AG04449 (cell line): ENCODE data around the gene NKD2.

Experiments used
- CTCF ChIA-PET: fragments of 350-600 bp; formaldehyde crosslinking; extraction: SDS; loops from one replicate; lab custom pipeline; 2021; ENCODE audit warnings: antibody characterized with exemption; lab: Yijun Ruan, JAX
- POLR2A ChIA-PET: fragments of 400-600, 350-600 bp; formaldehyde crosslinking; extraction: SDS; loops from one replicate; lab custom pipeline; 2020; ENCODE audit warnings: antibody characterized with exemption, inconsistent platforms; lab: Yijun Ruan, JAX
- DNase-seq: peaks from one replicate; pipeline ENCODE4 v3.0.0-alpha.2; 2010; ENCODE audit warnings: low read depth, low spot score
- H3K4me3 ChIP-seq: 2 replicates; pipeline ENCODE4 v1.5.1; 2011; ENCODE audit warnings: low read depth, mild to moderate bottlenecking, control low read depth, low read length
- TF ChIP-seq, protein P1 (sequence below): IDR thresholded peaks from one replicate; pipeline ENCODE4 v1.5.1; 2011; ENCODE audit warnings: mild to moderate bottlenecking, moderate library complexity, low read length, control low read depth, inconsistent platforms; ENCODE audit not compliant: insufficient read depth; ENCODE audit errors: missing control alignments

Gene NKD2

DNA sequence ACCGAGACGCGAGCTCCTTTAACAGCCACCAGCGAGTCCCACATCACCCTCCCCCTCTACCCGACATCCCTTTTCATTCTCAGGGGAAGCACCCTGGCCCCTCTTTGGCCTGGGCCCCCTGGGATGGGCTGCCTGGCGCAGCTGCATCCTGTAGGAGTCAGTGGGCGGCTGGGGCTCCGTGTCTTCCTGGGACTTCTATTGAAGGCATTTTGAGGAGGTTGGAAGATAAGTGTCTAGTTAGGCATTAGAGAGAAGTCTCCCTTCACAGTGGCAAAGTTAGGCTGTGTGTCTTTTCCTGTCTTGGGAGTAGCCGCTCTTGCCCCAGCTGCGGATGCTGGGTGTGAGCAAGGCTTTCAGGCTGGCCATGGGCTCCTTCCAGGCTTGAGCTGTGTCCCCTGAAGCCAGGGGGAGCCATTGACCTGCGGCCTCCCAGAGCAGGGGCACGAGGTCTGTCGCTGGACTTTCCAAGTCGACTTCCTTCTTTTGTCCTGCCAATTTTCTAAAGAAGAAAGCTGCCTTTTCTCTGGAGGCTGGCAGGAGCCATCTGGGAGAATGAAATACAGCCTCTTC is 18.6 kb upstream of the NKD2 start:
- POLR2A ChIA-PET = no interaction called here
- CTCF ChIA-PET = interaction anchor here (2.2 kb wide), 1 partner anchor 20 kb away, joined by 6 read pairs; no protein-coding TSS in a partner anchor
- DNase-seq = no peak

DNA sequence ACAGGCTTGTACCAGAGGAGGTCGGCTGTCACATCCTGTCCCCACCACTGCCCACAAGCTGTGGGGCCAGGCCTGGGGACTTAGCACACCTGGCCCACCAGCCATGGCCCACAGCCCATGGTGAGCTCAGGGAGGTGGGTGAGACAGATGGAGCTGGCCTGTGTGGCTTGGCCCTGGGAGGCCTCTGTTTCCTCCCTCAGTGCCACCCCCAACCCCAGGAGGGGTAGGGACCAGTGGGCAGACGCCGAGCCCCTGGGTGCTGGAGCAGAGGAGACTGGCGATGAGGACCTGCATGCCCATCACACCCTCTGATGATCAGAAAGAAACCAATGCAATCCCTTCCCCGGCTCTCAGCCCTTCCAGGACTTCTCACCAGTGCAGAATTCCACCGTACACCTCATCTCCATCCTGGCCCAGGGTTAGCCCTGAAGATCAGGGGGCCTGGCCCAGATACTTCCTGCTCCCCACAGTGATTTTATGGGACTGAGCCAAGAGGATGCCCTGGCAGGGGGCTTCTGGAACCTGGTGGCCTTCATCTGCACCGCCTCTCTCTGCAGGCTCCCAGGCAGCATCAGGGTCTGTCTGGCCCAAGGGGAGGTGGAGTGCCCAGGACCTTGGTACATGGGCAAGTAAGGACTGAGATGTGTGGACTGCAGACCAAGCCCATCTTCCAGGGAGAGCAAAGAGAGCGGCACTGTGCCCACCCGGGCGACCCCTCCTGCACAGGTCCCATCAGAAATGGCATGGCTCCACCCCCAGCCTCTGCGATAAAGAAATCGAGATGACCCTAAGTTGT is 16.9 kb upstream of the NKD2 start:
- H3K4me3 ChIP-seq = no peak overlapping the region
- ChIA-PET CTCF (interaction anchor here (2.2 kb wide), 1 partner anchor 18 kb away, joined by 6 read pairs; no protein-coding TSS in a partner anchor), POLR2A (no interaction called here)
- DNase-seq = no peak
- TF ChIP-seq, protein P1, sequence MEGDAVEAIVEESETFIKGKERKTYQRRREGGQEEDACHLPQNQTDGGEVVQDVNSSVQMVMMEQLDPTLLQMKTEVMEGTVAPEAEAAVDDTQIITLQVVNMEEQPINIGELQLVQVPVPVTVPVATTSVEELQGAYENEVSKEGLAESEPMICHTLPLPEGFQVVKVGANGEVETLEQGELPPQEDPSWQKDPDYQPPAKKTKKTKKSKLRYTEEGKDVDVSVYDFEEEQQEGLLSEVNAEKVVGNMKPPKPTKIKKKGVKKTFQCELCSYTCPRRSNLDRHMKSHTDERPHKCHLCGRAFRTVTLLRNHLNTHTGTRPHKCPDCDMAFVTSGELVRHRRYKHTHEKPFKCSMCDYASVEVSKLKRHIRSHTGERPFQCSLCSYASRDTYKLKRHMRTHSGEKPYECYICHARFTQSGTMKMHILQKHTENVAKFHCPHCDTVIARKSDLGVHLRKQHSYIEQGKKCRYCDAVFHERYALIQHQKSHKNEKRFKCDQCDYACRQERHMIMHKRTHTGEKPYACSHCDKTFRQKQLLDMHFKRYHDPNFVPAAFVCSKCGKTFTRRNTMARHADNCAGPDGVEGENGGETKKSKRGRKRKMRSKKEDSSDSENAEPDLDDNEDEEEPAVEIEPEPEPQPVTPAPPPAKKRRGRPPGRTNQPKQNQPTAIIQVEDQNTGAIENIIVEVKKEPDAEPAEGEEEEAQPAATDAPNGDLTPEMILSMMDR = no peak

More for the DNA sequence above, 18.6 kb upstream of the NKD2 start:
- TF ChIP-seq, protein P1 = no peak
- H3K4me3 ChIP-seq = no peak overlapping the region

DNA sequence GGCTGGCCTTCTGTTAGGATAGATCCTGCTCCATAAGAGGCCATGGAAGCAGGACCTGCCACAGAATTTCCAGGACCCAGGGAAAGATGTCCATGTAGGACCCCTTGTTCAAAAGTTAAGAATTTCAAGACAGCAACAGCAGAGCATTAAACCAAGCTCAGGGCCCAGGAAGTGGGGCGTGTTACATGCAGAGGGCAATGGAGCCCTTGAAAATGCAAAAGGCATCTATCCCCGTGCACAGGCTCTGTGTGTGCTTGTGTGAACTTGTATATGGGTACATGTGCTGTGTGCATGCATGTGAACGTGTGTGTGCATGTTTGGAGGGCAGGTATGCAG is 14.4 kb upstream of the NKD2 start:
- ChIA-PET POLR2A (no interaction called here), CTCF (interaction anchor here (0.7 to 1.1 kb wide), 2 partner anchors 12 to 46 kb away, joined by 3 read pairs; no protein-coding TSS in a partner anchor)
- no peak overlapping the region for H3K4me3 ChIP-seq
- TF ChIP-seq, protein P1 = no peak
- no peak for DNase-seq

DNA sequence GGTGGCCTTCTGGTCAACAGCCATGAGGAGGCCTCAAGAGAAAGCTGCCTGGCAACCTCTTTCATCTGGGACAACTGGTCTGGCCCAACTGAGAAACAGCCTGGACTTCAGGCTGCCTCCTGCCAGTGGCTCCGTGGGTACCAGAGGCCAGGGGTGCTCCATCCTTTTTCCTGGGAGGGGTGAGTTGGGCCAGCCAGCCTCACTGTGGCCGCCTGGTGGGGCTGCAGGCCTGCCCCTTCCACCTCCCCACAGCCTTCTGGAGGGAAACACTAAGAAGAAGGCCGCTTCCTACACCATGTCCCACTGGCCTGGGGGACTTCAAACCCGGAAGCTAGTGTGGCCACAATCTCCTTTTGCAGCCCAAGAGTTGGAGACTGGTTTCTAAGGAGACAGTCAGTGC is 13.8 kb upstream of the NKD2 start:
- ChIA-PET CTCF (no interaction called here), POLR2A (no interaction called here)
- no peak for DNase-seq
- TF ChIP-seq, protein P1 = no peak
- no peak overlapping the region for H3K4me3 ChIP-seq

DNA sequence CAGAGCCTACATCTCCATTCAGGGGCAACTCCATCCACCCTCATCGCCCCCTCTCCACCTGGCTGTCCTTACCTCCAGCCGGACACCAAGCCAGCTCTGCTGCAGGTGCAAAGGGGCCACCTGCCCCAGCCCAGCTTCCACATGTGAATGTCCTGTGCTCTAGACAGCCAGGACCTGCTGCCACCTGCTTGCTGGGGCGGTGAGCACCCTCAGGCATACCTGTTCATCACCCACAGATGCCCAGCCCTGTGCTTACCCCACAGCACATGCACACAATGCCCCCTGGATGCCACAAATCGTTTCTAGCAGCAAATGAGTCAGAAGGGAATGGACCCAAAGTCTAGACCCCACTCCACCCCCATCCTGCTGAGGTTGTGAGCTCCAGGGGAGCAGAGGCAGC is 13.3 kb upstream of the NKD2 start:
- ChIA-PET POLR2A (no interaction called here), CTCF (no interaction called here)
- TF ChIP-seq, protein P1 = no peak
- H3K4me3 ChIP-seq = no peak overlapping the region
- DNase-seq = no peak

DNA sequence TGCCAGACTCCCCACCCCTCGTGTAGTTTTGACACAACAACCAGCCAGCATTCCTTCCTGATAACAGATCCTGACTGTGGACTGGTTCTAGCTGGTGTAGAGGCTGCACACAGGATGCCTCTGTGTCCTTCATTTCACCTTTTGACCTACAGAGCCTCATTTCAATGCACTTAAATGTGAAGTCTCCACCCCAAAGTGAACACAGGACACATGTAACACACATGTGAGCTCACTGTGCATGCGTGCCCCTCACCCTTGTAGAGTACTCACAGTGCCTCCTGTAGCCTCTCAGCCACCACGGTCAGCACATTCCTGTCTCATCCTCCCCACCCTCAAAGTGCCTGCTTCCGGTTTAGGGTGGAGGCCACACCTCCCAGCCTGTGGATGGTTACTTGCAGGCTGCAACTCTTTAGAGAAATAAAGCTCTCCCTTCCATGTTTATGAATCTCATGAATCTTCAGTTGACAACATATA is 11.6 kb upstream of the NKD2 start:
- H3K4me3 ChIP-seq = no peak overlapping the region
- ChIA-PET POLR2A (no interaction called here), CTCF (interaction anchor here (1.4 kb wide), 1 partner anchor 11 kb away, joined by 3 read pairs; the partner anchor contains the start of gene NKD2)
- DNase-seq = no peak
- TF ChIP-seq, protein P1 = no peak
